SK-N-MC (cell line): ENCODE measurements around the gene GNAI3.

ENCODE experiments used
- EZH2 ChIP-seq: fragments of 200-600 bp; sonication (generic); IDR thresholded peaks from one replicate; pipeline ENCODE4 v1.6.1; 2017; ENCODE audit warnings: antibody characterized with exemption
- FOXP2 ChIP-seq: optimal IDR thresholded peaks from 2 replicates; pipeline ENCODE3; 2011; ENCODE audit warnings: mild to moderate bottlenecking, moderate library complexity; ENCODE audit not compliant: insufficient read depth; ENCODE audit errors: extremely low read length, control extremely low read depth
- POLR2AphosphoS5 ChIP-seq: IDR thresholded peaks from 2 replicates; pipeline ENCODE4 v1.6.1; 2012; ENCODE audit warnings: mild to moderate bottlenecking, low read depth, low read length, borderline replicate concordance

- TF ChIP-seq FOXP2 (no peak), POLR2AphosphoS5 (no peak), EZH2 (no peak)
Observed at GRCh38 chr1:109661391-109661790, 113.0 kb downstream of the GNAI3 start.
